Stimulated activated effector memory CD8-positive, alpha-beta T cell treated with anti-CD3 and anti-CD28 coated beads, Interleukin-12 subunit alpha, Interleukin-12 subunit beta, amount 100 ng/mL, for 72 hours (primary cell): Measurements from ENCODE around the gene SMARCA2.

ENCODE experiments used
- ATAC-seq: fragments of 150-1000 bp; cut with Tn5 transposase; 2 replicates; pipeline ENCODE4 v1.10.0; 2021
- DNase-seq, 2 donors: peaks; one replicate each; pipeline ENCODE4 v3.0.0; 2021 to 2022; ENCODE audit warnings: low spot score in 2 of 2
- H3K27ac Mint-ChIP-seq: one replicate; pipeline ENCODE4 v1.8.0; 2022; ENCODE audit warnings: mild to moderate bottlenecking, mixed read lengths
- H3K36me3 Mint-ChIP-seq: one replicate; pipeline ENCODE4 v1.8.0; 2022; ENCODE audit warnings: mild to moderate bottlenecking, mixed read lengths
- H3K4me1 Mint-ChIP-seq: one replicate; pipeline ENCODE4 v1.8.0; 2022; ENCODE audit warnings: mixed read lengths
- H3K4me3 Mint-ChIP-seq: one replicate; pipeline ENCODE4 v1.8.0; 2022; ENCODE audit warnings: mild to moderate bottlenecking, mixed read lengths
- H3K9me3 Mint-ChIP-seq: one replicate; pipeline ENCODE4 v1.8.0; 2022; ENCODE audit warnings: mixed read lengths

SMARCA2 gene

DNA sequence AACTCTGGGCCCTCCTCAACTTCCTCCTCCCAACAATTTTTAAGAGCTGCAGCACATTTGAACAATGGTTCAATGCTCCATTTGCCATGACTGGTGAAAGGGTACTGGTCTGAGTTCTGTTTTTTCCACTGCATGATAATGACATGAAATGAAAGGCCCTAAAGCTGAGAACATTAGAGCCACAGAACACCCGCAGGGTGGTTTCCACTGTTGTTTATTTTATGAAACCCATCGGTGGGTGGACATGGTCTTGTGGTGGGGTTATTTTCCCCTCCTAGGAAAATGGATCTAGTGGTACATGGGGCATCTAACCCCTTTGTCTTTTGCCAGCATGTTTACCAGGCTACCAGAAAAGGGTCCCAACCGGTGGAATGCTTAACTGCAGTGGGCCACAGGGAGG lies 71.8 kb downstream of the SMARCA2 start:
- DNase-seq (peak in 1 of 2 donors; percentile 64), ATAC-seq (peak; percentile 79)
- H3K4me1 Mint-ChIP-seq = peaks cover 31% of the 10 kb centered on the region
- peaks cover 98% of the 10 kb centered on the region for H3K36me3 Mint-ChIP-seq
- peak overlapping the region; percentile 32 for H3K27ac Mint-ChIP-seq
- H3K4me3 Mint-ChIP-seq = no peak overlapping the region
- no peaks in the 10 kb centered on the region for H3K9me3 Mint-ChIP-seq

DNA sequence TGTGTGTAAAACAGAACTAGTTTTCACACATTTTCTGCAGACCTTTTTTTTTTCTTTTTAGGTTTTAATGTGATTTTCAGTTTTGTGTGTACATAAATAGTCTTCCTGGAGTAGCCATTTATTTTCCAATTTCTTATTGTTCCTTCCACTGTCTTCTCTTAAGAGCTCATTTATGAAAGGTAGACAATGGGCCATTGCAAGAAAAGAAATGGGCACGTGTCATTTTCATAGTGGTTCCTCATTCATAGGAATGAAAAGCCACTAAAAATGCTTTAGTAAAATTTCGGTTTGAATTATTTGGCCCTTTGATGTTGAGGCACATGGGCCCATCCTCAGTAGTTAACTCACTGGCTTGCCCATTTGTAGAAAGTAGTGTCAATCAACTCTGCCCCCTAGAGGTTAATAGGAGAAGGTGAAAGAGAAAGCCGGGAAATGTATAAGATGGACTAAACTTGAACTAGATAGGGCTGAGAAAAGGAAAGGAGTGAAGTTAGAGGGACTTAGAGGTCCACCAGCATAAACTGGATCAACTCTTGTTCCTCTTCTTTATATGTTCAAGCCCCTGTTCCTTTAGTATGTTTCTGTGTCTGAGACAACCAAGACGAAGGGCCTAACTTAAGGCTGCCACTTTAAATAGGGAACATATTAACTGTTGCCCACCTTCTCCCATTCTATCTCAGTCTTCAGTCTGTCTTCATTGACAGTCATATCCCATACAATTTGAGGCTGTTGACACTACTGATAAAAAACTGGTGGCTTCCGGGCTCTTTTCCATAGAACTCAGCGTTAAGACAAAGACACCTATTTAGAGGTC lies 72.6 kb downstream of the SMARCA2 start:
- H3K4me3 Mint-ChIP-seq = no peak overlapping the region
- no peaks in the 10 kb centered on the region for H3K9me3 Mint-ChIP-seq
- DNase-seq (no peak), ATAC-seq (peak; percentile 83)
- H3K27ac Mint-ChIP-seq = peak overlapping the region; percentile 32
- H3K4me1 Mint-ChIP-seq = peaks cover 31% of the 10 kb centered on the region
- peaks cover 93% of the 10 kb centered on the region for H3K36me3 Mint-ChIP-seq

DNA sequence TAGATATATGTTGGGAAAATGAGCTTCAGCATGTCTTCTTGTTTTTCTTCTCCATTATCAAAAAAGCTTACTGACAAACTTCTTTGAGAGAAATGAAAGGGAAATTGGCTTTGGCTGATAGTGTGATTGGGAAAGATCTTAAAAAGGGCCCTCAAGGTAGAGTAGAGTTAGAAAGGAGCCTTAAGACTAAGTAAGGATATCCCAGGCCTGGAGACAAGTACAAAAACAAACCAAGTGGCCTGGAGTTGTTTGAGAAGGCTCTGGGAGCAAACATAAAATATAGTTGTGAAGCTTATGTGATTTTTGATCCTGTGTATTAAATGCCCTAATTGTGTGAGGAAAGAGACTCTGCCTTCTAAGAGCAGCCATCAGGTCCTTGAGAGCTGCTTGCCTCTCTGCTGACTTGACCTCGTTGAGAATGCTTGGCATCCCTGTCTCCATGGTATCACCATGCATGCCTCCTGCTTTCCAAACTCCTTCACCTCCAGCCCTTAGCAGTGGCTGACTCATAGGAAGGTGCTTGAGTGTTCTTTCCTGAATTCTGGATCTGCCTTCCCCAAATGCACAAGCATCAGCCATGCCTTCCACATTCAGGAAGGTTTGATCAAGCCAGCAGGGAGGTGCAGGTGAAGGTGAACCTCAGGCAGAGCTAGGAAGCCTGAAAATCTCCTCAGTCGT lies 78.9 kb downstream of the SMARCA2 start:
- Mint-ChIP-seq H3K36me3 (peaks cover 73% of the 10 kb centered on the region), H3K27ac (peak overlapping the region; percentile 49), H3K4me3 (no peak overlapping the region), H3K9me3 (no peaks in the 10 kb centered on the region), H3K4me1 (peaks cover 6% of the 10 kb centered on the region)
- no peak for ATAC-seq
- no peak for DNase-seq

- peaks cover 4% of the 10 kb centered on the region for H3K4me1 Mint-ChIP-seq
- peak overlapping the region; percentile 14 for H3K27ac Mint-ChIP-seq
- no peaks in the 10 kb centered on the region for H3K9me3 Mint-ChIP-seq
- DNase-seq (no peak), ATAC-seq (no peak)
- peaks cover 73% of the 10 kb centered on the region for H3K36me3 Mint-ChIP-seq
- H3K4me3 Mint-ChIP-seq = no peak overlapping the region
These were observed 81.3 kb downstream of the SMARCA2 start for GRCh38 chr9:2096376-2096970.

DNA sequence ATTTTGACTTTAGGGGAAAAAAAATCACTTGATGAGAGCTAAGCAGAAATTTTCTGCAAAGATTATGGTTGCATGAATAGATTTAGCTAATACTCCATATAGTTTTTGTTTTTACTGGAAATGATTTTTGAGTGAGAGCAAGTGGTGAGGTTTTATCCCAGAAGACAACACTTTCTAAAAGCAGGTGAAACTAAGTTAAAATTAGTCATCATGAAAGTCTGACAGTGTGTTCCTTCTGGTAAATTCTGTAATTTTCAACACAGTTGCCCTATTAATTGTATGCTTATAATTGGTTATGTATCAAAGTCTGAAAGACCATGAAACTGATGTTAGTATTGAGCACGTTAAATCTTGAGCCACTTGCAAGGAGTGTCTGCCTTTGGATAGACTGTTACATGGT lies 91.5 kb downstream of the SMARCA2 start:
- Mint-ChIP-seq H3K4me3 (no peak overlapping the region), H3K9me3 (no peaks in the 10 kb centered on the region), H3K27ac (no peak overlapping the region), H3K4me1 (no peaks in the 10 kb centered on the region), H3K36me3 (peaks cover 96% of the 10 kb centered on the region)
- DNase-seq (no peak), ATAC-seq (no peak)

DNA sequence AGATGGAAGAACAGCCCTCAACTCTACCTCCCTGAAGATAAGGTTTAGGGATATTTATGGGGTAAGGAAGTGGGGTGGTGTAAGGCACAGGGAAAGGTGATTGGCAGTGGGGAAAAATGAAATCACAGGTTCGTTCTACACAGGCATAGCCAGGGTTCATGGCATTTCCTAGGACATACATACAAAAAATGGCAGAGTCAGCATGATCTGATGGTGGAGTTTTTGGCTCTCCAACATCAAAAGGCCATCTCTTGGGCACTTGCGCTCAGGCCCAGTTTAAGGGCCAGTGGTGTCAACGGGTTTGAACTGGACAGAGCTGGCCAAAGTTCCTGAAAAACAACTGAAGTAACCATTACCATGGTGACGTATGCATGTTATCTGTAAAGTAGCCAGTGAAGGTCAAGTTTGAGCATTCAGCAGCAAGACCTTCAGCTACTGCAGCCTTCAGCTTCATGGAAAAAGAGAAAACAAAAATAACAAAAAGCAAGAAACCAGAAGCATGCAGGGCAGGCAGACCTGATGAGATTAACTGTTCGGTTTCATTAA lies 92.8 kb downstream of the SMARCA2 start:
- no peak overlapping the region for H3K27ac Mint-ChIP-seq
- no peak overlapping the region for H3K4me3 Mint-ChIP-seq
- no peak for DNase-seq
- H3K9me3 Mint-ChIP-seq = no peaks in the 10 kb centered on the region
- no peak for ATAC-seq
- no peaks in the 10 kb centered on the region for H3K4me1 Mint-ChIP-seq
- H3K36me3 Mint-ChIP-seq = peaks cover 96% of the 10 kb centered on the region

GRCh38 chr9:2109069-2109650 lies 94.0 kb downstream of the SMARCA2 start:
- Mint-ChIP-seq H3K4me1 (no peaks in the 10 kb centered on the region), H3K4me3 (no peak overlapping the region), H3K9me3 (no peaks in the 10 kb centered on the region), H3K36me3 (peaks cover 96% of the 10 kb centered on the region), H3K27ac (peak overlapping the region; percentile 13)
- ATAC-seq = no peak
- no peak for DNase-seq

- Mint-ChIP-seq H3K36me3 (peaks cover 96% of the 10 kb centered on the region), H3K9me3 (no peaks in the 10 kb centered on the region), H3K4me3 (no peak overlapping the region), H3K27ac (peak overlapping the region; percentile 13), H3K4me1 (no peaks in the 10 kb centered on the region)
- no peak for DNase-seq
- no peak for ATAC-seq
These were observed 94.9 kb downstream of the SMARCA2 start for GRCh38 chr9:2110036-2110435.

DNA sequence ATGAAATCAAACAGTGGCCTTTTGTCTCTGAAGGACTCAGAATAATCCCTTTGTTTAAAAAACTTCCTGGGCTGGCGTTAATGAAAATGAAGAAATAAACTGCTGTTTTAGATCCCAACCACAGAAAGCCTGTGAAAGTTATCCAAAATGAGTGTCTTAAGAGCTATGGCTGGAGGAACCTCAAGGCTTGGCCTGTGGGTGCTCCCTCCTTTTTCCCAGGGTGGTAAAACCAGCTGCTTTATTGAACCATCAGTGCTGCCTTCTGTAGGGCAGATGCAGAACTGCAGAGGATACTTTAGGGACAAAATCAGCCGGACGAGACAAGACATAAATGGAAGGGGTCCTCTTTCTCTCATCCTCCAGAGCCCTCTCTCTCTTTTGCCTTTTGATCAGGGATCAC lies 100.9 kb downstream of the SMARCA2 start:
- DNase-seq = no peak
- Mint-ChIP-seq H3K9me3 (no peaks in the 10 kb centered on the region), H3K4me3 (no peak overlapping the region), H3K36me3 (peaks cover 100% of the 10 kb centered on the region), H3K4me1 (no peaks in the 10 kb centered on the region), H3K27ac (no peak overlapping the region)
- ATAC-seq = no peak

DNA sequence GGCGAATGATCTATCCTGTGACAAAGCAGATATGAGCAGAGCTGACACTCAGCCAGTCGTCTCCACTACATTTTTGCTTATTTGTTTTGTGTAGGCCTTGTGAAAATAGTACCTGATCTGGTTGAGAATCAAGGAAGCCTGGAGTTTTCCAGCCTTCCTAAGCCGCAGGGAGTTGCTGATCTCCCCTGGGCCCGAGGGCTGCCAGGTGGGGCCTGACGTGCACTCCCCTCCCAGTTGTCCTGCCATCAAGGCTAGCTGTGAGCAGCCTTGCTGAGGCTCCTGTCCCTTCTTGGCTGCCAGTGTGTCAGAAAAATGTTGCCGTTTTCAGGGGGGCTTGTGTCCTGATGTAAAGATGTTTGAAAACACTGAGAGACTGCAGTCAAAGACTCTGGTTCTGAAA lies 102.4 kb downstream of the SMARCA2 start:
- H3K9me3 Mint-ChIP-seq = no peaks in the 10 kb centered on the region
- peaks cover 100% of the 10 kb centered on the region for H3K36me3 Mint-ChIP-seq
- no peak overlapping the region for H3K27ac Mint-ChIP-seq
- ATAC-seq = no peak
- H3K4me3 Mint-ChIP-seq = no peak overlapping the region
- DNase-seq = no peak
- no peaks in the 10 kb centered on the region for H3K4me1 Mint-ChIP-seq

DNA sequence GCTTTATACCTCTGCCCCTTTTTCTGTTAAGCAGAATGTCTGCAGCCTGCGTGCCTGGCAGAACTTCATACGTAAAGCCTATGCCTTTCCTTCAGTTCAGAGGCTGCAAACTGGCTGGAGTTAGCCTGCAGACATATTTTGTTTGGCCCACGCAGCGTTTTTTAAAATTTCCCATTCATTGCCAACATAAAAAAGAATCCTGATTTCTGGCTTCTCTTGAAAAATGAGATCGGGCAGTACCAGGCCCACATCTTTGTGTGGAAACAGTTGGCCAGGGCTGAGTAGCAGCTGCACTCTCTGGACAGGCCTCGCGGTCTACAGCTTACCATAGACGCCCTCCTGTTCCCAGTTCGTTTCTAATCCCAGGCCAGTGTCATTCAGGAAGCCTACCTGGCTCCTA lies 104.4 kb downstream of the SMARCA2 start:
- no peaks in the 10 kb centered on the region for H3K9me3 Mint-ChIP-seq
- H3K4me1 Mint-ChIP-seq = peaks cover 5% of the 10 kb centered on the region
- ATAC-seq (no peak), DNase-seq (no peak)
- H3K36me3 Mint-ChIP-seq = peaks cover 100% of the 10 kb centered on the region
- no peak overlapping the region for H3K4me3 Mint-ChIP-seq
- no peak overlapping the region for H3K27ac Mint-ChIP-seq

- H3K27ac Mint-ChIP-seq = no peak overlapping the region
- ATAC-seq (no peak), DNase-seq (no peak)
- no peak overlapping the region for H3K4me3 Mint-ChIP-seq
- H3K9me3 Mint-ChIP-seq = no peaks in the 10 kb centered on the region
- peaks cover 18% of the 10 kb centered on the region for H3K4me1 Mint-ChIP-seq
- H3K36me3 Mint-ChIP-seq = peaks cover 96% of the 10 kb centered on the region
These were observed 106.0 kb downstream of the SMARCA2 start for GRCh38 chr9:2120926-2121689.

- H3K9me3 Mint-ChIP-seq = no peaks in the 10 kb centered on the region
- no peak overlapping the region for H3K4me3 Mint-ChIP-seq
- peaks cover 29% of the 10 kb centered on the region for H3K4me1 Mint-ChIP-seq
- no peak for DNase-seq
- ATAC-seq = no peak
- H3K36me3 Mint-ChIP-seq = peaks cover 96% of the 10 kb centered on the region
- no peak overlapping the region for H3K27ac Mint-ChIP-seq
These were observed 107.2 kb downstream of the SMARCA2 start for GRCh38 chr9:2122299-2122698.

- Mint-ChIP-seq H3K36me3 (peaks cover 93% of the 10 kb centered on the region), H3K9me3 (no peaks in the 10 kb centered on the region), H3K4me1 (peaks cover 51% of the 10 kb centered on the region), H3K27ac (no peak overlapping the region), H3K4me3 (peak overlapping the region; percentile 9)
- DNase-seq = no peak
- ATAC-seq = peak; percentile 80
These were observed 110.8 kb downstream of the SMARCA2 start for GRCh38 chr9:2125906-2126305.
